AG20443 (cell line): Measurements from ENCODE around the gene ADRA2C.

Experiments
- DNase-seq: peaks from one replicate; pipeline ENCODE4 v3.0.0; 2012; ENCODE audit warnings: low spot score, mixed read lengths

Gene ADRA2C

GRCh38 chr4:3797831-3798790 is 31.9 kb downstream of the ADRA2C start:
- DNase-seq, result no peak

GRCh38 chr4:3799496-3799895 is 33.3 kb downstream of the ADRA2C start:
- no peak for DNase-seq

GRCh38 chr4:3800351-3800750 is 34.2 kb downstream of the ADRA2C start:
- DNase-seq, result no peak

- DNase-seq, result no peak
Measured at GRCh38 chr4:3801521-3801920, 35.3 kb downstream of the ADRA2C start.

GRCh38 chr4:3801931-3802550 is 35.9 kb downstream of the ADRA2C start:
- no peak for DNase-seq

GRCh38 chr4:3802571-3803474 is 36.6 kb downstream of the ADRA2C start:
- DNase-seq, result no peak

GRCh38 chr4:3803475-3803847 is 37.3 kb downstream of the ADRA2C start:
- no peak for DNase-seq

- DNase-seq, result no peak
Measured at GRCh38 chr4:3803946-3804345, 37.8 kb downstream of the ADRA2C start.

GRCh38 chr4:3805026-3805425 is 38.8 kb downstream of the ADRA2C start:
- DNase-seq, result no peak

GRCh38 chr4:3805731-3806130 is 39.5 kb downstream of the ADRA2C start:
- DNase-seq, result no peak

GRCh38 chr4:3807311-3807710 is 41.1 kb downstream of the ADRA2C start:
- no peak for DNase-seq

- no peak for DNase-seq
Measured at GRCh38 chr4:3807822-3808496, 41.8 kb downstream of the ADRA2C start.

GRCh38 chr4:3808597-3808996 is 42.4 kb downstream of the ADRA2C start:
- no peak for DNase-seq

- no peak for DNase-seq
Measured at GRCh38 chr4:3809028-3809427, 42.8 kb downstream of the ADRA2C start.

GRCh38 chr4:3809451-3810110 is 43.4 kb downstream of the ADRA2C start:
- DNase-seq, result no peak

- no peak for DNase-seq
Measured at GRCh38 chr4:3810111-3810680, 44.0 kb downstream of the ADRA2C start.

- no peak for DNase-seq
Measured at GRCh38 chr4:3810796-3811485, 44.8 kb downstream of the ADRA2C start.

GRCh38 chr4:3811621-3812020 is 45.4 kb downstream of the ADRA2C start:
- no peak for DNase-seq

- DNase-seq, result no peak
Measured at GRCh38 chr4:3812211-3812934, 46.2 kb downstream of the ADRA2C start.
